BJ (cell line): ENCODE measurements around the gene CHRNB2. TPM values are rescaled to one million over a fixed set of nuclear protein-coding genes. Genes with fewer than 3 reads are reported as not detected.

Experiments used
- CTCF ChIA-PET: fragments of 350-600 bp; formaldehyde crosslinking; extraction: SDS; loops from one replicate; lab custom pipeline; 2021; ENCODE audit warnings: antibody characterized with exemption, inconsistent platforms; lab: Yijun Ruan, JAX
- POLR2A ChIA-PET: fragments of 300-600 bp; sonication (Branson Sonifier 250); formaldehyde crosslinking; extraction: SDS; loops from one replicate; lab custom pipeline; 2021; ENCODE audit warnings: antibody characterized with exemption; lab: Charles Lee
- DNase-seq: peaks from one replicate; pipeline ENCODE4 v3.0.0-alpha.2; 2011; ENCODE audit warnings: low read depth
- H3K27me3 ChIP-seq: 2 replicates; pipeline ENCODE4 v1.6.0; 2011; ENCODE audit warnings: low read length; ENCODE audit not compliant: control insufficient read depth, insufficient read depth
- H3K36me3 ChIP-seq: 2 replicates; pipeline ENCODE4 v1.5.1; 2011; ENCODE audit warnings: low read length; ENCODE audit not compliant: control insufficient read depth, insufficient read depth
- H3K4me3 ChIP-seq: 2 replicates; pipeline ENCODE4 v1.5.1; 2011; ENCODE audit warnings: low read depth, mild to moderate bottlenecking, control low read depth, low read length
- polyA plus RNA-seq: library from polyadenylated mRNA; depleted of rRNA; stranded (reverse); fragments of >200 nt; gene quantifications from 2 replicates; pipeline ENCODE4 v1.2.3, GENCODE V29; 2011; rRNA removed
- TF ChIP-seq, protein P1 (sequence below): IDR thresholded peaks from 2 replicates; pipeline ENCODE4 v1.5.1; 2011; ENCODE audit warnings: low read depth, mild to moderate bottlenecking, control low read depth, inconsistent platforms, low read length, moderate library complexity; ENCODE audit not compliant: insufficient read depth

Gene CHRNB2
- polyA plus RNA-seq, 1 experiment, result 0.06 TPM

GRCh38 chr1:154626456-154627256 lies 59.1 kb downstream of the CHRNB2 start:
- ChIA-PET POLR2A (no interaction called here), CTCF (interaction anchor here (1.4 to 3.0 kb wide), 2 partner anchors 67 to 252 kb away, joined by 3 to 10 read pairs; no protein-coding TSS in a partner anchor)
- Histone ChIP-seq H3K36me3 (no peaks in the 10 kb centered on the region), H3K27me3 (peaks cover 1% of the 10 kb centered on the region; the same call in 1 of the 2 replicates), H3K4me3 (peak overlapping the region; percentile 96)
- no peak for DNase-seq
- TF ChIP-seq, protein P1, sequence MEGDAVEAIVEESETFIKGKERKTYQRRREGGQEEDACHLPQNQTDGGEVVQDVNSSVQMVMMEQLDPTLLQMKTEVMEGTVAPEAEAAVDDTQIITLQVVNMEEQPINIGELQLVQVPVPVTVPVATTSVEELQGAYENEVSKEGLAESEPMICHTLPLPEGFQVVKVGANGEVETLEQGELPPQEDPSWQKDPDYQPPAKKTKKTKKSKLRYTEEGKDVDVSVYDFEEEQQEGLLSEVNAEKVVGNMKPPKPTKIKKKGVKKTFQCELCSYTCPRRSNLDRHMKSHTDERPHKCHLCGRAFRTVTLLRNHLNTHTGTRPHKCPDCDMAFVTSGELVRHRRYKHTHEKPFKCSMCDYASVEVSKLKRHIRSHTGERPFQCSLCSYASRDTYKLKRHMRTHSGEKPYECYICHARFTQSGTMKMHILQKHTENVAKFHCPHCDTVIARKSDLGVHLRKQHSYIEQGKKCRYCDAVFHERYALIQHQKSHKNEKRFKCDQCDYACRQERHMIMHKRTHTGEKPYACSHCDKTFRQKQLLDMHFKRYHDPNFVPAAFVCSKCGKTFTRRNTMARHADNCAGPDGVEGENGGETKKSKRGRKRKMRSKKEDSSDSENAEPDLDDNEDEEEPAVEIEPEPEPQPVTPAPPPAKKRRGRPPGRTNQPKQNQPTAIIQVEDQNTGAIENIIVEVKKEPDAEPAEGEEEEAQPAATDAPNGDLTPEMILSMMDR, result no peak

DNA sequence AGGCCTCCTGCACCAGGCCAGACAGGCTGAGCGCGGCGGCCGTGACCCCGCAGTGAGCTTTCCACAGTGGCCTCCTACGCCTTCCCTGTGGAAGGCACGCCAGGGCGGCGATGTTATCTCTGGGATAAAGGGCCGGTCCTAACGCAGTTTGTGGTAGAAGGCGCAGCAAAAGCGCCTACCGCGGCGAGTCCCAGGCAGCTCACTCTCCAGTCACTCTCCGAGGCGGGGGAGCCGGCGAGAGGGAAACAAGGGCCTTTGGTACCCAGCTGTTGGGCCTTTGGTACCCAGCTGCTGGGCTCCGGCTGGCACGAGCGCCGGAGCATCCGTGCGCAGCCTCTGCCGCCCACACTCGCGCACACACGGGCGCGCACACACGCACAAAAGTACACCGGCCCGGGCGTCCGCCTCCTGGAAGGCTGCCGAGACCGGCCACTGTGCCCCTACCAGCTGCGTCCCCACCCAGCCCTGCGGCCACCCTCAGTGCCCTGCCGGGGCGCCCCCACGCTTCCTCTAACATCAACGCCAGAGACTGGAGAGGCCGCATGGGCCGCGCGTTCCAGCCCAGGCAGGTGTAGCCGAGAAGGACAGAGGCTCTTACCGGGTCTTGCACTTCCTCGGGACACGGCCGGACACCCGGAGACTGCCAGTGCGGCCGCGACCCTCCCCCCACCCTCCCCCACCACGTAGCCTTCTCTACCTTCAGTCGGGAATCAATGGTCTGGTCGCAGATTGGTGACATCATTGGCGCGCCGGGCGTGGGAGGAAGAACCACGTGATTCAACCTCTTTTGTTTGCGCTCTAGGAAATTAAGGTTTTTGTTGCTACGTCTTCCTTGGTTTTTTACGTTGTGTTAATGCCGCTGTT lies 59.9 kb downstream of the CHRNB2 start:
- ChIA-PET POLR2A (interaction anchor here (0.6 to 0.7 kb wide), 2 partner anchors 68 to 368 kb away, joined by 3 to 14 read pairs; no protein-coding TSS in a partner anchor), CTCF (interaction anchor here (1.4 to 3.0 kb wide), 2 partner anchors 67 to 251 kb away, joined by 3 to 10 read pairs; no protein-coding TSS in a partner anchor)
- Histone ChIP-seq H3K36me3 (no peaks in the 10 kb centered on the region), H3K27me3 (peaks cover 2% of the 10 kb centered on the region; the same call in 1 of the 2 replicates), H3K4me3 (peak overlapping the region; percentile 96)
- TF ChIP-seq, protein P1, result no peak
- no peak for DNase-seq

DNA sequence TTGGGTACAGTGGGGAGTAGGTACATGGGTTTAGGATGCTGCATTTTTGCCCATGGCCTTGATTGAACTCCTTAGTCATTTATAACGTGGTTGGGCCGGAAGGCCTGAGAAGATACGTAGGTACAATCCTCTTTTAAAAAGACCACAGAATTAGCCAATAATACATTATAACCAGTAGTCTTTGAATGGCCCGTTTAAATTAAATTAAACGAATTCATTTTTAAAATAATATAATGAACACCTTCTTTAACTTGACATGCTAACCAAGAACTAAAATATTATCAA lies 60.5 kb downstream of the CHRNB2 start:
- CTCF ChIA-PET, result no interaction called here
- POLR2A ChIA-PET, result no interaction called here
- H3K4me3 ChIP-seq, result peak overlapping the region; percentile 96
- DNase-seq, result no peak
- no peaks in the 10 kb centered on the region for H3K36me3 ChIP-seq
- TF ChIP-seq, protein P1, result no peak
- peaks cover 2% of the 10 kb centered on the region; the same call in 1 of the 2 replicates for H3K27me3 ChIP-seq

GRCh38 chr1:154629061-154629674 lies 61.6 kb downstream of the CHRNB2 start:
- TF ChIP-seq, protein P1, result no peak
- Histone ChIP-seq H3K27me3 (peaks cover 2% of the 10 kb centered on the region; the same call in 1 of the 2 replicates), H3K36me3 (no peaks in the 10 kb centered on the region), H3K4me3 (no peak overlapping the region)
- CTCF ChIA-PET, result interaction anchor here (0.6 kb wide), 1 partner anchor 695 kb away, joined by 3 read pairs; no protein-coding TSS in a partner anchor
- no peak for DNase-seq
- POLR2A ChIA-PET, result no interaction called here

Other genes with a start within 250 kb of the CHRNB2 start
- not detected in 2 replicates for gene AQP10, start 246.7 kb upstream of the CHRNB2 start, polyA plus RNA-seq
- 48.3 and 73.3 TPM in 2 replicates for gene ATP8B2, start 242.3 kb upstream of the CHRNB2 start, polyA plus RNA-seq
- gene IL6R, start 162.4 kb upstream of the CHRNB2 start, polyA plus RNA-seq, result 3.2 and 6.8 TPM in 2 replicates
- not detected in 2 replicates for gene TDRD10, start 65.6 kb upstream of the CHRNB2 start, polyA plus RNA-seq
- gene SHE, start 65.4 kb upstream of the CHRNB2 start, polyA plus RNA-seq, result not detected in 2 replicates
- 11.0 and 16.1 TPM in 2 replicates for gene UBE2Q1, start 9.1 kb upstream of the CHRNB2 start, polyA plus RNA-seq
- gene ADAR, start 40.4 kb downstream of the CHRNB2 start, polyA plus RNA-seq, result 143 and 144 TPM in 2 replicates